ENCODE measurements around the gene SERPING1.

Gene SERPING1

GRCh38 chr11:57645689-57646085 lies 48.2 kb downstream of the SERPING1 start:
- no peak for DNase-seq (ENCODE audit: low read depth in 1 of 2, low spot score in 1 of 2)
- Histone ChIP-seq H3K4me3 (replicated peaks; ENCODE audit: insufficient read depth, low read length) (no peak overlapping the region), H3K27me3 (ENCODE audit: insufficient read depth, poor library complexity, severe bottlenecking) (peaks cover 11% of the 10 kb centered on the region), H3K27ac (replicated peaks) (no peak overlapping the region)
- TF ChIP-seq GABPA (IDR thresholded peaks at IDR 0.05; ENCODE audit: low read depth) (no peak), CTCF (IDR thresholded peaks at IDR 0.05; ENCODE audit: insufficient read depth, low read length) (no peak), SPI1 (IDR thresholded peaks at IDR 0.05; ENCODE audit: borderline replicate concordance, low read depth) (no peak), REST (IDR thresholded peaks at IDR 0.05; ENCODE audit: insufficient replicate concordance, low read depth) (no peak), POLR2AphosphoS5 (IDR thresholded peaks at IDR 0.05; ENCODE audit: low read depth) (no peak)

- no peak for DNase-seq (ENCODE audit: low read depth in 1 of 2, low spot score in 1 of 2)
Observed at GRCh38 chr11:57646194-57646798, 48.8 kb downstream of the SERPING1 start.

More at GRCh38 chr11:57646194-57646798, 48.8 kb downstream of the SERPING1 start:
- Histone ChIP-seq H3K4me3 (replicated peaks; ENCODE audit: insufficient read depth, low read length) (no peak overlapping the region), H3K27me3 (ENCODE audit: insufficient read depth, poor library complexity, severe bottlenecking) (peaks cover 11% of the 10 kb centered on the region), H3K27ac (replicated peaks) (no peak overlapping the region)
- no peak for TF ChIP-seq POLR2AphosphoS5 (IDR thresholded peaks at IDR 0.05; ENCODE audit: low read depth)
- no peak for TF ChIP-seq REST (IDR thresholded peaks at IDR 0.05; ENCODE audit: insufficient replicate concordance, low read depth)
- TF ChIP-seq SPI1 (IDR thresholded peaks at IDR 0.05; ENCODE audit: borderline replicate concordance, low read depth): no peak
- no peak for TF ChIP-seq GABPA (IDR thresholded peaks at IDR 0.05; ENCODE audit: low read depth)
- TF ChIP-seq CTCF (IDR thresholded peaks at IDR 0.05; ENCODE audit: insufficient read depth, low read length): no peak

All from HL-60 (cell line).